Glutamatergic neuron (in vitro differentiated cells): ENCODE measurements around the gene DYRK1A. TPM values are rescaled to one million over a fixed set of nuclear protein-coding genes. Genes with fewer than 3 reads are reported as not detected.
"Not testable (repeated sequence)": the region's sequence is repeated elsewhere in the genome, so short reads cannot be mapped to it uniquely, and the experiment has no call there.

Experiments used
- DNase-seq: peaks from one replicate; pipeline ENCODE4 v3.0.0; 2022
- H3K27ac Mint-ChIP-seq: one replicate; pipeline ENCODE4 v1.8.0; 2020; ENCODE audit warnings: mild to moderate bottlenecking, mixed read lengths, inconsistent platforms; ENCODE audit not compliant: unreplicated experiment
- H3K27me3 Mint-ChIP-seq: one replicate; pipeline ENCODE4 v1.8.0; 2020; ENCODE audit warnings: mild to moderate bottlenecking, moderate library complexity, mixed read lengths, inconsistent platforms; ENCODE audit not compliant: unreplicated experiment
- H3K36me3 Mint-ChIP-seq: one replicate; pipeline ENCODE4 v1.8.0; 2020; ENCODE audit warnings: mild to moderate bottlenecking, mixed read lengths, inconsistent platforms; ENCODE audit not compliant: unreplicated experiment
- H3K4me1 Mint-ChIP-seq: one replicate; pipeline ENCODE4 v1.8.0; 2020; ENCODE audit warnings: mild to moderate bottlenecking, low read depth, mixed read lengths, inconsistent platforms; ENCODE audit not compliant: unreplicated experiment
- H3K4me3 Mint-ChIP-seq: one replicate; pipeline ENCODE4 v1.8.0; 2020; ENCODE audit warnings: mild to moderate bottlenecking, mixed read lengths, inconsistent platforms; ENCODE audit not compliant: unreplicated experiment
- H3K9me3 Mint-ChIP-seq: one replicate; pipeline ENCODE4 v1.8.0; 2020; ENCODE audit warnings: mild to moderate bottlenecking, moderate library complexity, mixed read lengths, inconsistent platforms; ENCODE audit not compliant: unreplicated experiment
- CTCF ChIP-seq: fragments of 200-600 bp; sonication (generic); IDR thresholded peaks from one replicate; pipeline ENCODE4 v1.5.0; 2021; ENCODE audit not compliant: partially characterized antibody, unreplicated experiment
- total RNA-seq: library from RNA; stranded (reverse); fragmentation: NEBNext Ultra II Directional; extraction: Animal tissue kit (Norgen Biotek cat#: 25700); gene quantifications from one replicate; pipeline ENCODE4 v1.2.1, GENCODE V29; 2021; ENCODE audit not compliant: unreplicated experiment

The DYRK1A gene
- total RNA-seq, 1 donor from 2014 or later, result 70.4 TPM

- H3K9me3 Mint-ChIP-seq, result no peaks in the 10 kb centered on the region
- TF ChIP-seq CTCF, result no peak
- H3K36me3 Mint-ChIP-seq, result no peaks in the 10 kb centered on the region
- H3K4me3 Mint-ChIP-seq, result no peak overlapping the region
- no peak overlapping the region for H3K27ac Mint-ChIP-seq
- no peaks in the 10 kb centered on the region for H3K27me3 Mint-ChIP-seq
- peaks cover 5% of the 10 kb centered on the region for H3K4me1 Mint-ChIP-seq
- DNase-seq, result no peak
These were observed 180.5 kb downstream of the DYRK1A start for GRCh38 chr21:37546949-37547614.

DNA sequence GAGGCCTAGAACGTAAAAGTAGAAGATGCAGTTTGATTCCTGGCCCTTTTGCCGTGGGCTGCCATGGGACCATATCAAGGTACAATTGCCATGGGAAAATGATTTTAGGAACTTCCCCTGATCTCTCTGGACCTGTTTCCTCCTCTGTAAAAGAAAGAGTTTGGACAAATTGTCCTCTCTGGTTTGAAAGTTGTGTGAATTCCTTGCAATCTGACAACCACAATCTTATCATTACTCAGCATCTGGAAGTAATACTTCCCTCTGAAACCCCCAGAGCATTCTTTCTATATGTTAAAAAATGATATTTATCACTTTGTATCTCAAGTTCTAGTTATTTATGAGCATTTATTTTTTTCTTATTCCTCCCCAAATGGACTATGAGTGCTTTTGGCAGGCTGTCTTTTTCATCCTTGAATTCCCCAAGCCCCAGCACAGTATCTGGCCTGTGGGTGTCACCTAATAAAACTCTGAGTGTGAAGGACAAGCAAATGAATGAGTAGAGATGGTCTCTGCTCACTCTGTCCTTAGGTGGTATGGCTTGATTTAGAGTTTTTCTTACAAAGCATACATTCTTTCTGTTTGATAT, 181.1 kb downstream of the DYRK1A start:
- H3K27ac Mint-ChIP-seq, result no peak overlapping the region

GRCh38 chr21:37548521-37548981, 182.0 kb downstream of the DYRK1A start:
- H3K9me3 Mint-ChIP-seq, result no peaks in the 10 kb centered on the region
- H3K36me3 Mint-ChIP-seq, result no peaks in the 10 kb centered on the region
- DNase-seq, result no peak
- no peak overlapping the region for H3K27ac Mint-ChIP-seq
- no peak overlapping the region for H3K4me3 Mint-ChIP-seq
- peaks cover 3% of the 10 kb centered on the region for H3K27me3 Mint-ChIP-seq
- no peak for TF ChIP-seq CTCF
- peaks cover 10% of the 10 kb centered on the region for H3K4me1 Mint-ChIP-seq

More for the DNA sequence above, 181.1 kb downstream of the DYRK1A start:
- peaks cover 8% of the 10 kb centered on the region for H3K4me1 Mint-ChIP-seq
- no peak for DNase-seq
- no peak overlapping the region for H3K4me3 Mint-ChIP-seq
- TF ChIP-seq CTCF, result no peak
- no peaks in the 10 kb centered on the region for H3K9me3 Mint-ChIP-seq
- H3K36me3 Mint-ChIP-seq, result no peaks in the 10 kb centered on the region
- peaks cover 3% of the 10 kb centered on the region for H3K27me3 Mint-ChIP-seq

GRCh38 chr21:37549730-37550129, 183.2 kb downstream of the DYRK1A start:
- H3K4me1 Mint-ChIP-seq, result peaks cover 10% of the 10 kb centered on the region

GRCh38 chr21:37550157-37550556, 183.6 kb downstream of the DYRK1A start:
- DNase-seq, result no peak
- no peak for TF ChIP-seq CTCF
- Mint-ChIP-seq H3K9me3 (no peaks in the 10 kb centered on the region), H3K36me3 (no peaks in the 10 kb centered on the region), H3K4me3 (no peak overlapping the region), H3K27me3 (peaks cover 3% of the 10 kb centered on the region), H3K27ac (no peak overlapping the region), H3K4me1 (peaks cover 10% of the 10 kb centered on the region)

More at GRCh38 chr21:37549730-37550129, 183.2 kb downstream of the DYRK1A start:
- DNase-seq, H3K36me3 Mint-ChIP-seq, H3K27ac Mint-ChIP-seq, H3K4me3 Mint-ChIP-seq, H3K9me3 Mint-ChIP-seq, H3K27me3 Mint-ChIP-seq: not testable (repeated sequence)
